ENCODE data around the gene PRDM12. TPM values are rescaled to one million over a fixed set of nuclear protein-coding genes. Genes with fewer than 3 reads are reported as not detected.

The PRDM12 gene
- total and polyA plus RNA-seq, 2 experiments from 2014 or later = 0.11 TPM; not detected in 1

DNA sequence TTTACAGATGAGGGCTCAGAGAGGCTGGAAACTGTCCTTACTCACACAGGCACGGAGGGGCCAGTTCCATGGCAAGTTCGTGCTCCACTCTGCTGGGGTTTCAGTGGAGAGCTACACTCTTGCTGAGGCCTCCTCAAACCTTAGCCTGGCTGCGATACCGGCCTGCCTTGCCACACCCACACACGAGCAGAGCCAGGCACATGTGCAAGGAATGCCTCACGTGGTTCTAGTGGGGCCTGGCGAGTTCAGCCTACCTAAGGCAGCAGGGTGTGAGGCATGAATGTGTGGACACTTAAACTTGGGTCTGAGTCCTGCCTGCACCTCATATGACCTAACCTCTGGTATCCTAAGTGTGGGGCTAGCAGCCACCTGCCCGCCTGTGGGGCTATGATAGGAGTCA is 21.5 kb upstream of the PRDM12 start:
- Histone ChIP-seq H3F3A (replicated peaks; ENCODE audit: low read depth) (0 out of 2 replicates have a peak, but pooled peaks cover 6% of the 10 kb centered on the region), H3K4me3 (no peak overlapping the region), H3K27me3 (ENCODE audit: insufficient read depth) (no peaks in the 10 kb centered on the region), H3K27ac (ENCODE audit: low read depth) (no peak overlapping the region), H4K20me1 (replicated peaks; ENCODE audit: insufficient read depth) (peaks cover 8% of the 10 kb centered on the region; the same call in 1 of the 2 replicates), H3K79me2 (replicated peaks; ENCODE audit: insufficient read depth) (no peaks in the 10 kb centered on the region), H3K9me2 (ENCODE audit: insufficient read depth) (no peaks in the 10 kb centered on the region), H3K4me1 (ENCODE audit: insufficient read depth) (peaks cover 18% of the 10 kb centered on the region; the same call in 1 of the 2 replicates), H2AFZ (no peak overlapping the region), H3K4me2 (no peak overlapping the region), H3K36me3 (ENCODE audit: insufficient read depth) (peaks cover 2% of the 10 kb centered on the region; the same call in 1 of the 2 replicates)
- no peaks in the 10 kb centered on the region for H3K9me3 Mint-ChIP-seq
- no peak for ATAC-seq
- peaks cover 5% of the 10 kb centered on the region for H3K27me3 Mint-ChIP-seq (ENCODE audit: insufficient read depth, low read depth, poor library complexity)
- TF ChIP-seq EZH2phosphoT487 (IDR thresholded peaks at IDR 0.05; ENCODE audit: unreplicated experiment) (no peak), JUNB (IDR thresholded peaks at IDR 0.05; ENCODE audit: unreplicated experiment) (no peak), NANOG (IDR thresholded peaks at IDR 0.05; ENCODE audit: borderline replicate concordance) (no peak), STAT1 (IDR thresholded peaks at IDR 0.05; ENCODE audit: unreplicated experiment) (no peak), ZNF331 (CRISPR knock-in tag; IDR thresholded peaks at IDR 0.05; ENCODE audit: low read depth) (no peak), POLR2AphosphoS5 (IDR thresholded peaks at IDR 0.05; ENCODE audit: low read depth) (no peak)
- TF ChIP-seq, protein P1, sequence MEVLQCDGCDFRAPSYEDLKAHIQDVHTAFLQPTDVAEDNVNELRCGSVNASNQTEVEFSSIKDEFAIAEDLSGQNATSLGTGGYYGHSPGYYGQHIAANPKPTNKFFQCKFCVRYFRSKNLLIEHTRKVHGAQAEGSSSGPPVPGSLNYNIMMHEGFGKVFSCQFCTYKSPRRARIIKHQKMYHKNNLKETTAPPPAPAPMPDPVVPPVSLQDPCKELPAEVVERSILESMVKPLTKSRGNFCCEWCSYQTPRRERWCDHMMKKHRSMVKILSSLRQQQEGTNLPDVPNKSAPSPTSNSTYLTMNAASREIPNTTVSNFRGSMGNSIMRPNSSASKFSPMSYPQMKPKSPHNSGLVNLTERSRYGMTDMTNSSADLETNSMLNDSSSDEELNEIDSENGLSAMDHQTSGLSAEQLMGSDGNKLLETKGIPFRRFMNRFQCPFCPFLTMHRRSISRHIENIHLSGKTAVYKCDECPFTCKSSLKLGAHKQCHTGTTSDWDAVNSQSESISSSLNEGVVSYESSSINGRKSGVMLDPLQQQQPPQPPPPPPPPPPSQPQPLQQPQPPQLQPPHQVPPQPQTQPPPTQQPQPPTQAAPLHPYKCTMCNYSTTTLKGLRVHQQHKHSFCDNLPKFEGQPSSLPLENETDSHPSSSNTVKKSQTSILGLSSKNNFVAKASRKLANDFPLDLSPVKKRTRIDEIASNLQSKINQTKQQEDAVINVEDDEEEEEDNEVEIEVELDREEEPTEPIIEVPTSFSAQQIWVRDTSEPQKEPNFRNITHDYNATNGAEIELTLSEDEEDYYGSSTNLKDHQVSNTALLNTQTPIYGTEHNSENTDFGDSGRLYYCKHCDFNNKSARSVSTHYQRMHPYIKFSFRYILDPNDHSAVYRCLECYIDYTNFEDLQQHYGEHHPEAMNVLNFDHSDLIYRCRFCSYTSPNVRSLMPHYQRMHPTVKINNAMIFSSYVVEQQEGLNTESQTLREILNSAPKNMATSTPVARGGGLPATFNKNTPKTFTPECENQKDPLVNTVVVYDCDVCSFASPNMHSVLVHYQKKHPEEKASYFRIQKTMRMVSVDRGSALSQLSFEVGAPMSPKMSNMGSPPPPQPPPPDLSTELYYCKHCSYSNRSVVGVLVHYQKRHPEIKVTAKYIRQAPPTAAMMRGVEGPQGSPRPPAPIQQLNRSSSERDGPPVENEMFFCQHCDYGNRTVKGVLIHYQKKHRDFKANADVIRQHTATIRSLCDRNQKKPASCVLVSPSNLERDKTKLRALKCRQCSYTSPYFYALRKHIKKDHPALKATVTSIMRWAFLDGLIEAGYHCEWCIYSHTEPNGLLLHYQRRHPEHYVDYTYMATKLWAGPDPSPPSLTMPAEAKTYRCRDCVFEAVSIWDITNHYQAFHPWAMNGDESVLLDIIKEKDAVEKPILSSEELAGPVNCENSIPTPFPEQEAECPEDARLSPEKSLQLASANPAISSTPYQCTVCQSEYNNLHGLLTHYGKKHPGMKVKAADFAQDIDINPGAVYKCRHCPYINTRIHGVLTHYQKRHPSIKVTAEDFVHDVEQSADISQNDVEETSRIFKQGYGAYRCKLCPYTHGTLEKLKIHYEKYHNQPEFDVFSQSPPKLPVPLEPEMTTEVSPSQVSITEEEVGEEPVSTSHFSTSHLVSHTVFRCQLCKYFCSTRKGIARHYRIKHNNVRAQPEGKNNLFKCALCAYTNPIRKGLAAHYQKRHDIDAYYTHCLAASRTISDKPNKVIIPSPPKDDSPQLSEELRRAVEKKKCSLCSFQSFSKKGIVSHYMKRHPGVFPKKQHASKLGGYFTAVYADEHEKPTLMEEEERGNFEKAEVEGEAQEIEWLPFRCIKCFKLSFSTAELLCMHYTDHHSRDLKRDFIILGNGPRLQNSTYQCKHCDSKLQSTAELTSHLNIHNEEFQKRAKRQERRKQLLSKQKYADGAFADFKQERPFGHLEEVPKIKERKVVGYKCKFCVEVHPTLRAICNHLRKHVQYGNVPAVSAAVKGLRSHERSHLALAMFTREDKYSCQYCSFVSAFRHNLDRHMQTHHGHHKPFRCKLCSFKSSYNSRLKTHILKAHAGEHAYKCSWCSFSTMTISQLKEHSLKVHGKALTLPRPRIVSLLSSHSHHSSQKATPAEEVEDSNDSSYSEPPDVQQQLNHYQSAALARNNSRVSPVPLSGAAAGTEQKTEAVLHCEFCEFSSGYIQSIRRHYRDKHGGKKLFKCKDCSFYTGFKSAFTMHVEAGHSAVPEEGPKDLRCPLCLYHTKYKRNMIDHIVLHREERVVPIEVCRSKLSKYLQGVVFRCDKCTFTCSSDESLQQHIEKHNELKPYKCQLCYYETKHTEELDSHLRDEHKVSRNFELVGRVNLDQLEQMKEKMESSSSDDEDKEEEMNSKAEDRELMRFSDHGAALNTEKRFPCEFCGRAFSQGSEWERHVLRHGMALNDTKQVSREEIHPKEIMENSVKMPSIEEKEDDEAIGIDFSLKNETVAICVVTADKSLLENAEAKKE (CRISPR knock-in tag; IDR thresholded peaks at IDR 0.05) = no peak
- TF ChIP-seq, protein P2, sequence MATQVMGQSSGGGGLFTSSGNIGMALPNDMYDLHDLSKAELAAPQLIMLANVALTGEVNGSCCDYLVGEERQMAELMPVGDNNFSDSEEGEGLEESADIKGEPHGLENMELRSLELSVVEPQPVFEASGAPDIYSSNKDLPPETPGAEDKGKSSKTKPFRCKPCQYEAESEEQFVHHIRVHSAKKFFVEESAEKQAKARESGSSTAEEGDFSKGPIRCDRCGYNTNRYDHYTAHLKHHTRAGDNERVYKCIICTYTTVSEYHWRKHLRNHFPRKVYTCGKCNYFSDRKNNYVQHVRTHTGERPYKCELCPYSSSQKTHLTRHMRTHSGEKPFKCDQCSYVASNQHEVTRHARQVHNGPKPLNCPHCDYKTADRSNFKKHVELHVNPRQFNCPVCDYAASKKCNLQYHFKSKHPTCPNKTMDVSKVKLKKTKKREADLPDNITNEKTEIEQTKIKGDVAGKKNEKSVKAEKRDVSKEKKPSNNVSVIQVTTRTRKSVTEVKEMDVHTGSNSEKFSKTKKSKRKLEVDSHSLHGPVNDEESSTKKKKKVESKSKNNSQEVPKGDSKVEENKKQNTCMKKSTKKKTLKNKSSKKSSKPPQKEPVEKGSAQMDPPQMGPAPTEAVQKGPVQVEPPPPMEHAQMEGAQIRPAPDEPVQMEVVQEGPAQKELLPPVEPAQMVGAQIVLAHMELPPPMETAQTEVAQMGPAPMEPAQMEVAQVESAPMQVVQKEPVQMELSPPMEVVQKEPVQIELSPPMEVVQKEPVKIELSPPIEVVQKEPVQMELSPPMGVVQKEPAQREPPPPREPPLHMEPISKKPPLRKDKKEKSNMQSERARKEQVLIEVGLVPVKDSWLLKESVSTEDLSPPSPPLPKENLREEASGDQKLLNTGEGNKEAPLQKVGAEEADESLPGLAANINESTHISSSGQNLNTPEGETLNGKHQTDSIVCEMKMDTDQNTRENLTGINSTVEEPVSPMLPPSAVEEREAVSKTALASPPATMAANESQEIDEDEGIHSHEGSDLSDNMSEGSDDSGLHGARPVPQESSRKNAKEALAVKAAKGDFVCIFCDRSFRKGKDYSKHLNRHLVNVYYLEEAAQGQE (IDR thresholded peaks at IDR 0.05; ENCODE audit: unreplicated experiment) = no peak
- H3K4me3 Mint-ChIP-seq = no peak overlapping the region
- H3K27ac Mint-ChIP-seq = no peak overlapping the region
- H3K36me3 Mint-ChIP-seq (ENCODE audit: low read depth) = peaks cover 4% of the 10 kb centered on the region; the same call in 1 of the 3 replicates
- peaks cover 18% of the 10 kb centered on the region for H3K4me1 Mint-ChIP-seq
- DNase-seq (ENCODE audit: low spot score) = no peak

All from GM23338 (cell line).